HepG2 (cell line): ENCODE measurements around the gene FAM3B. TPM values are rescaled to one million over a fixed set of nuclear protein-coding genes. Genes with fewer than 3 reads are reported as not detected.

Experiments
- AGO2 ChIP-seq: fragments of 200-400 bp; formaldehyde crosslinking; optimal IDR thresholded peaks from 2 replicates; pipeline ENCODE3; 2017; ENCODE audit warnings: mild to moderate bottlenecking, low read depth, low read length, moderate library complexity
- CHCHD3 ChIP-seq: sonication (generic); formaldehyde crosslinking; IDR thresholded peaks from 2 replicates; pipeline ENCODE4 v1.8.0; 2022; ENCODE audit warnings: mild to moderate bottlenecking, missing genetic modification reagents, moderate library complexity
- HNRNPL ChIP-seq: fragments of 200-400 bp; formaldehyde crosslinking; IDR thresholded peaks from 2 replicates; pipeline ENCODE4 v1.6.1; 2017; ENCODE audit warnings: mild to moderate bottlenecking, low read depth, low read length
- KDM2A ChIP-seq: sonication (generic); formaldehyde crosslinking; IDR thresholded peaks from 2 replicates; pipeline ENCODE4 v1.4.0; 2020; ENCODE audit warnings: low read depth, missing genetic modification reagents, borderline replicate concordance
- MED1 ChIP-seq: sonication (generic); formaldehyde crosslinking; IDR thresholded peaks from 2 replicates; pipeline ENCODE4 v1.4.0; 2020; ENCODE audit warnings: missing genetic modification reagents
- NCOA5 ChIP-seq: sonication (generic); formaldehyde crosslinking; IDR thresholded peaks from 2 replicates; pipeline ENCODE4 v1.4.0; 2020; ENCODE audit warnings: missing genetic modification reagents
- NR1H2 ChIP-seq: sonication (generic); formaldehyde crosslinking; IDR thresholded peaks from 2 replicates; pipeline ENCODE4 v1.8.1; 2022; ENCODE audit warnings: low read depth, missing genetic modification reagents, borderline replicate concordance
- RAD21 ChIP-seq: fragments of 450-650 bp; formaldehyde crosslinking; IDR thresholded peaks from 2 replicates; pipeline ENCODE4 v1.5.0; 2020; ENCODE audit warnings: mild to moderate bottlenecking
- SALL2 ChIP-seq: sonication (generic); formaldehyde crosslinking; IDR thresholded peaks from 2 replicates; pipeline ENCODE4 v1.8.1; 2023; ENCODE audit warnings: mild to moderate bottlenecking, missing genetic modification reagents, inconsistent platforms
- SMC3 ChIP-seq: IDR thresholded peaks from 2 replicates; pipeline ENCODE4 v1.6.1; 2011; ENCODE audit warnings: low read length, improper control_type of control experiment
- SPEN ChIP-seq: sonication (generic); formaldehyde crosslinking; IDR thresholded peaks from 2 replicates; pipeline ENCODE4 v1.5.1; 2020; ENCODE audit warnings: low read depth, mild to moderate bottlenecking, missing genetic modification reagents
- STAG1 ChIP-seq: sonication (generic); formaldehyde crosslinking; IDR thresholded peaks from 2 replicates; pipeline ENCODE4 v1.4.0; 2020; ENCODE audit warnings: missing genetic modification reagents
- ZFX ChIP-seq: sonication (generic); formaldehyde crosslinking; IDR thresholded peaks from 2 replicates; pipeline ENCODE4 v1.4.0; 2020; ENCODE audit warnings: mild to moderate bottlenecking, low read depth, missing genetic modification reagents, moderate library complexity
- ZNF101 ChIP-seq: sonication (generic); formaldehyde crosslinking; IDR thresholded peaks from 2 replicates; pipeline ENCODE4 v1.4.0; 2020; ENCODE audit warnings: mild to moderate bottlenecking, low read depth, missing genetic modification reagents, borderline replicate concordance
- ZNF550 ChIP-seq: sonication (generic); formaldehyde crosslinking; IDR thresholded peaks from 2 replicates; pipeline ENCODE4 v1.4.0; 2020; ENCODE audit warnings: mild to moderate bottlenecking, missing genetic modification reagents, borderline replicate concordance
- ZNF766 ChIP-seq: sonication (generic); formaldehyde crosslinking; IDR thresholded peaks from 2 replicates; pipeline ENCODE4 v1.5.0; 2020; ENCODE audit warnings: missing genetic modification reagents, borderline replicate concordance
- ZNF878 ChIP-seq: sonication (generic); formaldehyde crosslinking; IDR thresholded peaks from 2 replicates; pipeline ENCODE4 v1.8.1; 2023; ENCODE audit warnings: mild to moderate bottlenecking, missing genetic modification reagents, moderate library complexity
- polyA plus RNA-seq, 8 experiments: library from polyadenylated mRNA; depleted of rRNA in 3 of 8; stranded (reverse) in 7 of 8; unstranded in 1 of 8; fragments of >200 nt; fragmentation: Illumina TruSeq in 4 of 8; extraction: Trizol in 4 of 8; gene quantifications; 2 replicates each; pipeline versions ENCODE4 v1.2.1 to v1.2.3, GENCODE V29; 2011 to 2016; ENCODE audit warnings: low read depth in 4 of 8, missing spikeins in 1 of 8, mixed read lengths in 1 of 8; ENCODE audit not compliant: insufficient read depth in 1 of 8
- total RNA-seq, 5 experiments: library from RNA; depleted of rRNA; stranded (reverse); fragments of >200 nt; fragmentation: Illumina TruSeq; extraction: Trizol; gene quantifications; 2 replicates each; pipeline ENCODE4 v1.2.3, GENCODE V29; 2016; ENCODE audit warnings: low read depth in 1 of 5
- TF ChIP-seq, protein P1 (sequence below): sonication (generic); formaldehyde crosslinking; IDR thresholded peaks from 2 replicates; pipeline ENCODE4 v1.8.0; 2022; ENCODE audit warnings: missing genetic modification reagents, mild to moderate bottlenecking, borderline replicate concordance
- TF ChIP-seq, protein P2 (sequence below): sonication (generic); formaldehyde crosslinking; IDR thresholded peaks from 2 replicates; pipeline ENCODE4 v1.4.0; 2020; ENCODE audit warnings: missing genetic modification reagents, low read depth, mild to moderate bottlenecking, borderline replicate concordance
- TF ChIP-seq, protein P3 (sequence below): sonication (generic); formaldehyde crosslinking; IDR thresholded peaks from 2 replicates; pipeline ENCODE4 v1.5.0; 2020; ENCODE audit warnings: mild to moderate bottlenecking, missing genetic modification reagents, moderate library complexity
- TF ChIP-seq, protein P4 (sequence below): conservative IDR thresholded peaks from 2 replicates; pipeline ENCODE4 v1.6.1; 2018; ENCODE audit warnings: missing genetic modification reagents

The FAM3B gene
- total and polyA plus RNA-seq, 2 of the 13 experiments (the other 11 are each of a cell fraction or from before 2014, with no cell fraction given), result 46.5 to 62.0 TPM

DNA sequence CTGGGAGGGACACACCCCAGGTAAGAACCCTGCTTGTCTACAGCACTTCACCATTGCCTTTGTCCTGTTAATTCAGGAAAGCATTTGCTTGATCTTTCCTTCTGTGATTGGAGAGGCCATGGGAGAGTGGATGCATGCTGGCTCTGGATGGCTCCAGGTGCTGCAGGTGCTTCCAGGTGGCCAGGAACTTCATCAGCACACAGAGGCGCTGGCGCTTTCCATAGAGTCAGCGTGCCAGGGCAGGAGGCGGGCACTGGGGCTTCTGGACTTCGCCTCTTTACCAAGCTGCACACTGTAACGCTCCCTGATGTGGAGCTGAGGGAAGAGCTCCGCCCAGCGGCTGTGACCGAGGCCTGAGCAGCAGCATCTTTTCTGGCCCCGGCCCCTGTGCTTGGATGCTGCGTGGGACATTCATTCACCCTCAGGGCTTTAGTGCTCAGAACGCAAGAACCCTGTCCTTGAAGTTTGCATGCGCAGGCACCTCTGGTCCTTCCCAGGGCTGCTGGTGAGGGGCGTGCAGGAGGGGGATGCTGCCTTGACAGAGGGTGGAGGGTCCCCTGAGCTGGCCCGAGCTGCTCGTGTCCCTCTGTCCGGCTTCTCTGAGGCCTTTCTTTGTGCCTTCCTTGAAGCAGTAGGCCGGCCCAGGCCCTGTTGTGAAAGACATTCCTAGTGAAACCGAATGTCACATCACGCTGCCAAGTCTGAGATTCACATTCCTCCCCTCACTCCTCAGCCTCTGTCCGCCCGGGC is 43.6 kb downstream of the FAM3B start (continued):
- no peak for TF ChIP-seq CHCHD3 (CRISPR knock-in tag)
- TF ChIP-seq RAD21 (CRISPR knock-in tag), result peak; percentile 91
- peak; percentile 42; the same call in 1 of the 2 replicates for TF ChIP-seq KDM2A (CRISPR knock-in tag)
- no peak for TF ChIP-seq NCOA5 (CRISPR knock-in tag)
- peak; percentile 77 for TF ChIP-seq AGO2
- peak; percentile 83 for TF ChIP-seq STAG1 (CRISPR knock-in tag)
- no peak for TF ChIP-seq ZNF766 (CRISPR knock-in tag)
- TF ChIP-seq ZNF878, result 0 out of 2 replicates have a peak, but pooled peaks have one; percentile 21
- TF ChIP-seq, protein P1, sequence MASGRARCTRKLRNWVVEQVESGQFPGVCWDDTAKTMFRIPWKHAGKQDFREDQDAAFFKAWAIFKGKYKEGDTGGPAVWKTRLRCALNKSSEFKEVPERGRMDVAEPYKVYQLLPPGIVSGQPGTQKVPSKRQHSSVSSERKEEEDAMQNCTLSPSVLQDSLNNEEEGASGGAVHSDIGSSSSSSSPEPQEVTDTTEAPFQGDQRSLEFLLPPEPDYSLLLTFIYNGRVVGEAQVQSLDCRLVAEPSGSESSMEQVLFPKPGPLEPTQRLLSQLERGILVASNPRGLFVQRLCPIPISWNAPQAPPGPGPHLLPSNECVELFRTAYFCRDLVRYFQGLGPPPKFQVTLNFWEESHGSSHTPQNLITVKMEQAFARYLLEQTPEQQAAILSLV (CRISPR knock-in tag), result 0 out of 2 replicates have a peak, but pooled peaks have one; percentile 20
- TF ChIP-seq SMC3, result peak; percentile 58
- TF ChIP-seq, protein P2, sequence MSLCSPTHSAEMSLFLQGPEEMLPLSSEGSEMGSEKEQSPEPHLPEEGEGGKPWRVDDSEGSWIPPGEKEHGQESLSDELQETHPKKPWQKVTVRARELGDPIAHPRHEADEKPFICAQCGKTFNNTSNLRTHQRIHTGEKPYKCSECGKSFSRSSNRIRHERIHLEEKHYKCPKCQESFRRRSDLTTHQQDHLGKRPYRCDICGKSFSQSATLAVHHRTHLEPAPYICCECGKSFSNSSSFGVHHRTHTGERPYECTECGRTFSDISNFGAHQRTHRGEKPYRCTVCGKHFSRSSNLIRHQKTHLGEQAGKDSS (CRISPR knock-in tag), result peak; percentile 25; the same call in 1 of the 2 replicates
- TF ChIP-seq, protein P3, sequence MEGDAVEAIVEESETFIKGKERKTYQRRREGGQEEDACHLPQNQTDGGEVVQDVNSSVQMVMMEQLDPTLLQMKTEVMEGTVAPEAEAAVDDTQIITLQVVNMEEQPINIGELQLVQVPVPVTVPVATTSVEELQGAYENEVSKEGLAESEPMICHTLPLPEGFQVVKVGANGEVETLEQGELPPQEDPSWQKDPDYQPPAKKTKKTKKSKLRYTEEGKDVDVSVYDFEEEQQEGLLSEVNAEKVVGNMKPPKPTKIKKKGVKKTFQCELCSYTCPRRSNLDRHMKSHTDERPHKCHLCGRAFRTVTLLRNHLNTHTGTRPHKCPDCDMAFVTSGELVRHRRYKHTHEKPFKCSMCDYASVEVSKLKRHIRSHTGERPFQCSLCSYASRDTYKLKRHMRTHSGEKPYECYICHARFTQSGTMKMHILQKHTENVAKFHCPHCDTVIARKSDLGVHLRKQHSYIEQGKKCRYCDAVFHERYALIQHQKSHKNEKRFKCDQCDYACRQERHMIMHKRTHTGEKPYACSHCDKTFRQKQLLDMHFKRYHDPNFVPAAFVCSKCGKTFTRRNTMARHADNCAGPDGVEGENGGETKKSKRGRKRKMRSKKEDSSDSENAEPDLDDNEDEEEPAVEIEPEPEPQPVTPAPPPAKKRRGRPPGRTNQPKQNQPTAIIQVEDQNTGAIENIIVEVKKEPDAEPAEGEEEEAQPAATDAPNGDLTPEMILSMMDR (CRISPR knock-in tag), result peak; percentile 90
- TF ChIP-seq ZNF550 (CRISPR knock-in tag), result no peak
- 0 out of 2 replicates have a peak, but pooled peaks have one; percentile 28 for TF ChIP-seq SALL2 (CRISPR knock-in tag)
- peak; percentile 85 for TF ChIP-seq HNRNPL
- TF ChIP-seq ZFX (CRISPR knock-in tag), result 0 out of 2 replicates have a peak, but pooled peaks have one; percentile 22
- TF ChIP-seq SPEN (CRISPR knock-in tag), result peak; percentile 34; the same call in 1 of the 2 replicates
- no peak for TF ChIP-seq ZNF101
- TF ChIP-seq MED1 (CRISPR knock-in tag), result 0 out of 2 replicates have a peak, but pooled peaks have one; percentile 15
- TF ChIP-seq NR1H2 (CRISPR knock-in tag), result no peak
- TF ChIP-seq, protein P4, sequence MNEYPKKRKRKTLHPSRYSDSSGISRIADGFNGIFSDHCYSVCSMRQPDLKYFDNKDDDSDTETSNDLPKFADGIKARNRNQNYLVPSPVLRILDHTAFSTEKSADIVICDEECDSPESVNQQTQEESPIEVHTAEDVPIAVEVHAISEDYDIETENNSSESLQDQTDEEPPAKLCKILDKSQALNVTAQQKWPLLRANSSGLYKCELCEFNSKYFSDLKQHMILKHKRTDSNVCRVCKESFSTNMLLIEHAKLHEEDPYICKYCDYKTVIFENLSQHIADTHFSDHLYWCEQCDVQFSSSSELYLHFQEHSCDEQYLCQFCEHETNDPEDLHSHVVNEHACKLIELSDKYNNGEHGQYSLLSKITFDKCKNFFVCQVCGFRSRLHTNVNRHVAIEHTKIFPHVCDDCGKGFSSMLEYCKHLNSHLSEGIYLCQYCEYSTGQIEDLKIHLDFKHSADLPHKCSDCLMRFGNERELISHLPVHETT (CRISPR knock-in tag), result no peak
